Stimulated activated CD8-positive, alpha-beta memory T cell treated with anti-CD3 and anti-CD28 coated beads, Interleukin-15, amount 100 ng/mL, for 48 hours (primary cell): Measurements from ENCODE around the gene PPP2R1B.

Experiments
- DNase-seq, 2 donors: peaks; one replicate each; pipeline ENCODE4 v3.0.0-alpha.2; 2020; ENCODE audit warnings: low read depth in 2 of 2

The PPP2R1B gene

GRCh38 chr11:111693224-111693937, 72.8 kb downstream of the PPP2R1B start:
- no peak for DNase-seq

GRCh38 chr11:111691741-111692140, 74.4 kb downstream of the PPP2R1B start:
- DNase-seq: no peak

GRCh38 chr11:111691176-111691575, 75.0 kb downstream of the PPP2R1B start:
- DNase-seq: no peak

- DNase-seq: no peak
Measured at GRCh38 chr11:111688013-111688412, 78.2 kb downstream of the PPP2R1B start.

- DNase-seq: no peak
Measured at GRCh38 chr11:111684251-111684650, 81.9 kb downstream of the PPP2R1B start.

- DNase-seq: no peak
Measured at GRCh38 chr11:111683806-111684205, 82.4 kb downstream of the PPP2R1B start.

GRCh38 chr11:111680486-111681175, 85.6 kb downstream of the PPP2R1B start:
- DNase-seq: no peak
